ENCODE data around the gene PHACTR3. TPM values are rescaled to one million over a fixed set of nuclear protein-coding genes. Genes with fewer than 3 reads are reported as not detected.

Gene PHACTR3
- total and polyA plus RNA-seq, 2 experiments from 2014 or later = 0.45 to 0.61 TPM

- no peak for TF ChIP-seq REST (IDR thresholded peaks at IDR 0.05; ENCODE audit: unreplicated experiment)
Measured at GRCh38 chr20:59647271-59647670, 42.9 kb downstream of the PHACTR3 start (continued).

- H3K4me1 Mint-ChIP-seq = no peaks in the 10 kb centered on the region
- H3K36me3 Mint-ChIP-seq (ENCODE audit: low read depth) = peaks cover 11% of the 10 kb centered on the region
- Histone ChIP-seq H3K4me2 (no peak overlapping the region), H2AFZ (no peak overlapping the region), H3K27me3 (ENCODE audit: insufficient read depth) (0 out of 2 replicates have a peak, but pooled peaks cover 5% of the 10 kb centered on the region), H3F3A (replicated peaks; ENCODE audit: low read depth) (no peaks in the 10 kb centered on the region), H3K27ac (ENCODE audit: low read depth) (no peak overlapping the region), H3K9me2 (ENCODE audit: insufficient read depth) (no peaks in the 10 kb centered on the region), H3K79me2 (replicated peaks; ENCODE audit: insufficient read depth) (no peaks in the 10 kb centered on the region), H3K36me3 (ENCODE audit: insufficient read depth) (no peaks in the 10 kb centered on the region), H3K4me3 (no peak overlapping the region), H4K20me1 (replicated peaks; ENCODE audit: insufficient read depth) (no peaks in the 10 kb centered on the region), H3K4me1 (ENCODE audit: insufficient read depth) (no peaks in the 10 kb centered on the region)
- H3K9me3 Mint-ChIP-seq = peaks cover 34% of the 10 kb centered on the region
- H3K4me3 Mint-ChIP-seq = no peak overlapping the region
- no peak for DNase-seq (ENCODE audit: low spot score)
- ATAC-seq = no peak
- peaks cover 11% of the 10 kb centered on the region for H3K27me3 Mint-ChIP-seq (ENCODE audit: insufficient read depth, low read depth, poor library complexity)
- no peak overlapping the region for H3K27ac Mint-ChIP-seq
- TF ChIP-seq NANOG (IDR thresholded peaks at IDR 0.05; ENCODE audit: borderline replicate concordance) (no peak), ETS1 (IDR thresholded peaks at IDR 0.05) (no peak), ZNF331 (CRISPR knock-in tag; IDR thresholded peaks at IDR 0.05; ENCODE audit: low read depth) (no peak), POLR2AphosphoS5 (IDR thresholded peaks at IDR 0.05; ENCODE audit: low read depth) (no peak), EZH2phosphoT487 (IDR thresholded peaks at IDR 0.05; ENCODE audit: unreplicated experiment) (no peak), REST (IDR thresholded peaks at IDR 0.05; ENCODE audit: unreplicated experiment) (no peak), ZNF462 (CRISPR knock-in tag; IDR thresholded peaks at IDR 0.05) (no peak), CREB1 (CRISPR knock-in tag; IDR thresholded peaks at IDR 0.05; ENCODE audit: low read depth) (no peak), ZNF114 (CRISPR knock-in tag; IDR thresholded peaks at IDR 0.05) (no peak), EZH2 (IDR thresholded peaks at IDR 0.05; ENCODE audit: low read depth, unreplicated experiment) (no peak)
Measured at GRCh38 chr20:59648466-59649070, 44.2 kb downstream of the PHACTR3 start.
